GM12872 (cell line): ENCODE results near the gene LRRC34.

ENCODE experiments used
- TF ChIP-seq, protein P1 (sequence below): IDR thresholded peaks from 3 replicates; pipeline ENCODE4 v1.5.1; 2011; ENCODE audit warnings: low read depth, mild to moderate bottlenecking, low read length, moderate library complexity; ENCODE audit not compliant: insufficient read depth

LRRC34 gene

DNA sequence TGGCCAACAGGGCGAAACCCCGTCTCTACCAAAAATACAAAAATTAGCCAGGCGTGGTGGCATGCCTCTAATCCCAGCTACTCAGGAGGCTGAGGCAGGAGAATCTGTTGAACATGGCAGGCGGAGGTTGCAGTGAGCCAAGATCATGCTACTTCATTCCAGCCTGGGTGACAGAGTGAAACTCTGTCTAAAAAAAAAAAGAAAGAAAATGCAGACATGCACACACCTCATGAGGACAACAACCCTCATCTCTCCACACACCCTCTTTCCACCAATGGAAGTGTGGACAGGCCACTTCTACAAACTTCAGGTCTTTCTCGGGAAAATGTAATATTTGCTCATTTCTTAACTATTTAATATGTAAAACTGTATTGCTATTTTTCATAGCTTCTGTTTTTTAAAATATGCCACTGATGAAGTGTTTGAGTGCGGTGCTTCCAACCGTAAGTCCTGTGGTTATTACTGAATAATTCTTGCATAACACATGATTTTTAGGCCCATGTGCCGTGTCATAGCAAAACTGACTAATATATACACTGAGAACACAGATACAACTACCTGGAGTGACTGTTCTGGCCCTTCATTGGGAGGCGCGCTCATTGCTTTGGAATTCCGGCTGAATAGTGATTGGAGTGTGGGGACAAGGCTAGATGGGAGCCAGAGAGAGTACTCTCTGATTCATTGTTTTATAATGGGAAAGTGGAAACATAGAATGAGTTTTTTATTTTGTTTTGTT, 33.9 kb upstream of the LRRC34 start:
- TF ChIP-seq, protein P1, sequence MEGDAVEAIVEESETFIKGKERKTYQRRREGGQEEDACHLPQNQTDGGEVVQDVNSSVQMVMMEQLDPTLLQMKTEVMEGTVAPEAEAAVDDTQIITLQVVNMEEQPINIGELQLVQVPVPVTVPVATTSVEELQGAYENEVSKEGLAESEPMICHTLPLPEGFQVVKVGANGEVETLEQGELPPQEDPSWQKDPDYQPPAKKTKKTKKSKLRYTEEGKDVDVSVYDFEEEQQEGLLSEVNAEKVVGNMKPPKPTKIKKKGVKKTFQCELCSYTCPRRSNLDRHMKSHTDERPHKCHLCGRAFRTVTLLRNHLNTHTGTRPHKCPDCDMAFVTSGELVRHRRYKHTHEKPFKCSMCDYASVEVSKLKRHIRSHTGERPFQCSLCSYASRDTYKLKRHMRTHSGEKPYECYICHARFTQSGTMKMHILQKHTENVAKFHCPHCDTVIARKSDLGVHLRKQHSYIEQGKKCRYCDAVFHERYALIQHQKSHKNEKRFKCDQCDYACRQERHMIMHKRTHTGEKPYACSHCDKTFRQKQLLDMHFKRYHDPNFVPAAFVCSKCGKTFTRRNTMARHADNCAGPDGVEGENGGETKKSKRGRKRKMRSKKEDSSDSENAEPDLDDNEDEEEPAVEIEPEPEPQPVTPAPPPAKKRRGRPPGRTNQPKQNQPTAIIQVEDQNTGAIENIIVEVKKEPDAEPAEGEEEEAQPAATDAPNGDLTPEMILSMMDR: no peak

DNA sequence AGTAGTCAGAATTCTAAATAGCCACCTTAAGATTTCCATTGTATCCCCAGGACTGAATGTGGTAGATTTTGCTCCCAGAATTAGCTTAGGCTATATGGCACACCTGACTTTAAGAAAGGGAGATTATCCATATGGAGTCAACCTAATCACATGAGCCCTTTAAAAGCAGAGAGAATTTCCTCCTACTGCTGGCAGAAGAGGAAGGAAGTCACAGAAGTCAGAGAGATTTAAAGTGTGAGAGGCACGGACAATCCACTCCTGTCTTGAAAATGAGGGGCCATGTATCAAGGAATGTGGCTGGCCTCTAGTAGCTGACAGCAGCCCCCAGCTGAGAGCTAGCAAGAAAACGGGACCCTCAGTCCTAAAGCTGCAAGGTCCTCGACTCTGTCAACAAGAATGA, 30.3 kb upstream of the LRRC34 start:
- TF ChIP-seq, protein P1: no peak

DNA sequence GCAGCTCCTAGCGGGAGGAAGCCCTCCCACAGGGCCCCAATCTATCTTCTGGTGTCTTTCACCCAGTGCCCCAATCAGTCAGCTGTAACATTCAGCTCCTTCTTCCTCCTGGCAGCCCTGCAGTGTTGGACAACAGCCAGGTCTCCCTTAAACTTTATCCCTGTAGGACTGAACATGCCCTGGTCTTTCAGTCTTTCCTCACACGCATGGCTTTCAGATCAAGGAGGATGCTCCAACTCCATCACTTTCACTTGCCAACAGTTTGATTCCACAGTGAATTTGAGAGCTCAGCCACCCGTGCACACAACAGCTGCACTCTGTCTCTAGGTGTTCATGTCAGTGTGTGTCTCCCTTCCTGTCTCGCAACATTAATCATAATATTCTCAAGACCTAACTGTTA, 28.5 kb upstream of the LRRC34 start:
- TF ChIP-seq, protein P1: no peak

DNA sequence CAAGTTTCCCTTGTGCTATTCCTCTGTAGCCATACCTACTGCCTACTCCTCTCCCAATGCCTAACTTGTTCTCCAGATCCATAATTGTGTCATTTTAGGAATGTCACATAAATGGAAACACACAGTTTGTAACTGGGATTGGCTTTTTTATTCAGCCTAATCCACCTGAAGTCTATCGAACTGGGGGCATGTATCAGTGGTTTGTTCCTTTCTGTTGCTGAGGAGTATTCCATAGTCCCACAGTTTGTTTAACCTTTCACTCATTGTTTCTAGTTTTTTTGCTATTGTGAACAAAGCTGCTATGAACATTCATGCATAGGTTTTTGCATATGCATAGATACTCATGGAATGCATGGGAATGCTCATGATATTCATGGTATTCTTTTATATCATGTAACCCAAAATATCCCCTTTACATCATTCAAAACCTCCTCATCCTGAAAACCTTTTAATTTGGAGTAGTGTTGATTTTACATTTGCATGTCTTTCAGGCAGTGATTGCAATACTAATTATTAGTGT, 25.9 kb upstream of the LRRC34 start:
- TF ChIP-seq, protein P1: no peak

DNA sequence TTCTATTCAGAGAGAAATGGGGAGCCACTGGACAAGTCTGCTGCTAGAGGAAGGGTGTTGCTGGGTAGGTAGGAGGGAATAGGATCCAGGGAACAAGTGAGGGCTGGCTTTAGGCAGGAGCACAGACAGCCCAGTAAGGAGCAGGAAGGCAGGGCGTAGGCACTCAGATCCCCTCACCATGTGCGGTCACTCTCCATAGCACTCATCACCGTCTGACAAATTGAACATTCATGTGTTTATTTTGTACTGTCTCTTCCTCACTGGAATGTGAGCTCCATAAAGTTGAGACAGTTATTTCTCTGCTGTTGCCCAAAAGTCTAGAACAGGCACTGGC, 24.2 kb upstream of the LRRC34 start:
- TF ChIP-seq, protein P1: no peak

DNA sequence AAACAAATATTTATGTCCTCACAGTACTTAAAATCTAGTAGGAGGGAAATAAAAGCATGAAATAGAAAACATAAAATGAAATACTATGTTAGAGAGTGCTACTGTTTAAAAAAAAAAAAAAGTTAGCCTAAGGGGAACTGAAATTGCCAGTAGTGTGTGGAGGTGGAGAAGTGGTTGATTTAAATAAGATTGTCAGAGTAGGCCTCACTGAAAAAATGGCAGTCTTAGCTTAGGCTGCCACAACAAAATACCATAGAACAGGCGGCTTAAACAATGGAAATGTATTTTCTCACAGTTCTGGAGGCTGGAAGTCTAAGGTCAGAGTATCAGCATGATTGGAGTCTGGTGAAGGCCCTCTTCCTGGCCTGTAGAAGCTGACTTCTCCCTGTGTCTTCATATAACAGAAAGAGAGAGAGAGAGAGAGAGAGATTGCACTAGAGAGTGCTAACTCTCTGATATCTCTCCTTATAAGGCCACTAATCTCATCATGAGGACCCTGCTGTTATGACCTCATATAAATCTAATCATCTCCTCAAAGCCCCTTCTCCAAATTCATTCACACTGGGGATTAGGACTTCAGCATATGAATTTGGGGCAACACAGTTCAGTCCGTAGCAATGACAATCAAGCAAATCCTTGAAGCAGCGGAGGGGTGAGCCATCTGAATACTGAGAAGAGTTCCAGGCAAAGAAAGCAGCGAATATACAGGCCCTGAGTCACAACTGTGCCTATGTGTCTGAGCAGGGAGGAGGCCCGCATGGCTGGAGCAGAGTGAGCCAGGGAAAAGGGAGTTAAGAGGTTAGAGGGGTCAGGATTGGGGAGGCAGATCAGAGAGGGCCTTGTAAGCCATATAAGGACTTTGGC, 23.6 kb upstream of the LRRC34 start:
- TF ChIP-seq, protein P1: no peak

DNA sequence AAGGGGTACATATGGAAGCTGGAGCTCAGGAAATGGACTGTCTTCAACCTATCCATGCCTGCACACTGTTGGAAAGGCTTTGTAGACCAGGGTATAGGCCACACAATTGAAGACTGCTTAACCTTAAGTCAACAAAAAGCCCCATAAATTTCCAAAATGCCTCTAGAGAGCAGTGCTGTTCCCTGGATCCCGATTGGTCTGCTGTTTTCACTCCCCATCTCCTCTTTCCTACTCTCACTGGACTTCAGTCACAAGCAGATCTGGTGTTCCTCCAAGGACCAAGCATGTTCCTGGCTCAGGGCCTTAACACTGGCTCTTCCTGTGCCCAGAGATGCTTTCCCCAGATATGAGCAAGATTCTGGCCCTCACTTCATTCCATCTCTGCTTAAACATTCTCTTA, 22.8 kb upstream of the LRRC34 start:
- TF ChIP-seq, protein P1: no peak
